Activated naive CD4-positive, alpha-beta T cell (primary cell): Measurements from ENCODE around the gene CHM.

ENCODE experiments used
- DNase-seq, 4 experiments: peaks; one replicate each; lab custom pipeline; 2025; lab: John Stamatoyannopoulos, UW

CHM gene

GRCh38 chrX:85905851-85906250 lies 141.5 kb downstream of the CHM start:
- no peak for DNase-seq

GRCh38 chrX:85903692-85904471 lies 143.5 kb downstream of the CHM start:
- no peak for DNase-seq

DNA sequence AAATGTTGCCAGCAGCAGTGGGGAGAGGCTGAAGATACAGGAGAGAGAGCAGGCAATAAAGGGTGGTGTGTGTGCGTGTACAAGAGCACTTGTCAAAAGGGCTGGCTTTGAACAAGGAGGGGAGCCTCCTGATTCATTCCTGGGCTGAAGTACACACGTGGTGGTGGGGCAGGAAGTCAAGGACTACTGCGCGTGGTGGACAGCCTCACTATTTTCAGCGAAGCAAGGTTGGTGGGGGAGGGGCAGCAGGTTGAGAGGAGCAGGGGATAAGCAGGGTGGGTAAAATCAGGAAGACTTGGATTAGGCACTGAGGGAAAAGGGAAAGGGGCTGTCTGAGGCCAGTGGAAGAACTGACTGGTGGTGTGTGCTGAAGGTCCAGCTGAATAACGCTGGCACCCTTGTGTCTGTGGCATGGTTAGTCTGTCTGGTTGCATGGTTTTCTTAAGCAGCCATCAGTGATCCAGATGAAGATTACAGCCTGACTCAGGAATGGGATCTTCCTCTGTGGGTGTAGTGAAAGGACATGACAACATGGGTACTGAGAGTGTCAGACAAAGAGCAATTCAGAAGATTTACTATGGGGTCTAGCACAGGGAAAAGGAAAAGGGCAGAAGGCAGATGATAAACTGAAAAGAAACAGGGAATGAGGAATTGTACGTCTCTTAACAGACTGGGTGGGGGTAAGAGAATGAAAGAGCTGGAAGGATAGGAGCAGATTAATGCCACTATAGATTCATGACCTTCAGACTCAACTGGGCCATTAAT lies 149.8 kb downstream of the CHM start:
- no peak for DNase-seq

DNA sequence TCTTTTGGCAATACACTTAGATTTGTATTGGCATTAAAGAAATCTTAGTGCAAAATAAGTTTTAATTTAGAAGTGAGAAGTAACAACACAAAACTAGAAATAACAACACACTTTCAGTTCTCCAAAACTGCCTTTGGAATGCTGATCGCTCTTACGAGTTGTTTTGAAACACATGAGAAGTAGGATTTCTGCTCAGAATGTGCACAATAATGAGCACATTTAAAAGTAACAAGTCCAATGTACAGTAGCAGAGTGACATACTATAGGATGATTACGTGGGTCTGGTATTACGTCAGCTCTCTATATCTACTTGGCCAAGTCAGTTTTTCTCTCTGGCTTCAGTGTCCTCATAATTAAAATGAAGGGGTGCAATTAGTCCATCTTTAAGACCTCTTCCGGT lies 164.8 kb downstream of the CHM start:
- no peak for DNase-seq

DNA sequence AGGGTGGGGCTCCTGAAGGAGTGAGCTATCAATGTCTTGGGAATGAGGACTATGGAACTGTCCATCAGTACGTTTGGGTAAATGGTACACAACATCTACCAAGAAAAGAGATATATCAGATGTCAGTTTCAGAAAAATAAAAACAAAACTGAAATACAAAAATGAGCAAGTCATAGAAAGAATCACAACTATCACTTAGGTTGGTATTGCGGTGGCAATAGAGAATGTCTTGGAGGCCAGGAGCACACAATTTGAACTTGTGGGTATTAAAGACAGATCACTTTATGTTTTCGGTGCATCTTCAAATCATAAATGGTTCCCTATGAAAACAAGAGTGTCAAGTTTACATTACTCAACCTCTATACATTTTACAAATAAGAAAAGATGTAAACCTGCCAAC lies 176.8 kb downstream of the CHM start:
- DNase-seq, result no peak

GRCh38 chrX:85865324-85865723 lies 182.0 kb downstream of the CHM start:
- no peak for DNase-seq

DNA sequence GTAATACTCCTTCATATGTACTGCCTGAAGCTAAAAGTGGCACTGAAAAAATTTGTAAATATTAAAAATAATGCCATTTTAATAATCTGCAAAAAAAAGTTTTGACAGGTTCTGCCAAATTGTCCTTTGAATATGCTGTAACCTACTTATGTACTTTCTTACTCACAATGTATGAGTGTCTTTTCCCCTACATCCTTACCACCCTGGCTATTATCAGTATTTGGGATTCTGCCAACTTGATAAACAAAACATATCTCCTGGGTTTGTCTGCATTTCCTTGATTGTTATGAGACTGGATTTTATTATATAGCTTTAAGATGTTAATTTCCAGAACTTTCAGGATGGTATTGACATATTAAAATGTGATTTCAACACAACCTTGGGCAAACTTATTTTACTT lies 187.9 kb downstream of the CHM start:
- no peak for DNase-seq

DNA sequence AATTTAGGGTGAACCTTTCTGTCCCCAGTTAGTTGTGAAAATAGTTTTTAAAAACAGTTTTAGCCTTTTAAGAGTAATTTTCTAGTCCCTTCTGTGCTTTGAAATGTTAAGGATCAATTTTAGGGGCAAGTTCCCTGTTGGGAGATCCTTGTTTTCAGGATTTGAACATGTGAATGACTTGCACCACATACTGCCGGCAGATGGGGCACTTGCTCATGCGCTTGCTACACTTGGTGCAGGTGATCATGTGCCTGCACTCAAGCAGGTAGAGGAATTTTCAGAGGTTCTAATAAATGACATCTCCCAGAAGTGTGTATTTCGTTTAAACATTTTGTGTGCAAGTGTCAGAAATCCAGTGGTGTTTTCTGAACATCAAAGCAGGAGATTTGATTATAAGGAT lies 195.9 kb downstream of the CHM start:
- no peak for DNase-seq

DNA sequence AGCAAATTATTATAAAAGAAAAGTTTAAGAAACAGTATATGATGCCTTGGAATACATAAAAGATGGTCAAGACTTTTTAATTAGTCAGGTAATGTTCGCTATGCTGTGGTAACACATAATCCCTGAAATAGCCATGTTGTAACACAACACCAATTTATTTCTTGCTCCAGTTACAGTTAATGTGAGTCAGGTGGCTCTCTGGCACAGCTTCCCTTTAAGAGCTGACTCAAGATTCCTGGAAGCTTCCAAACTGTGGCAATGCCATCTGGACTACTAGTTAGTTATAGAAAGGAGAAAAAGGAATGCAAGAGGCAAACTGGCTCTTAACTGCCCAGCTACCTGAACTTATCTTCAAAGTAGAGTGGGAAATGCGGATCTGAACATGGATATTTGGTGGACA lies 210.5 kb downstream of the CHM start:
- no peak for DNase-seq

DNA sequence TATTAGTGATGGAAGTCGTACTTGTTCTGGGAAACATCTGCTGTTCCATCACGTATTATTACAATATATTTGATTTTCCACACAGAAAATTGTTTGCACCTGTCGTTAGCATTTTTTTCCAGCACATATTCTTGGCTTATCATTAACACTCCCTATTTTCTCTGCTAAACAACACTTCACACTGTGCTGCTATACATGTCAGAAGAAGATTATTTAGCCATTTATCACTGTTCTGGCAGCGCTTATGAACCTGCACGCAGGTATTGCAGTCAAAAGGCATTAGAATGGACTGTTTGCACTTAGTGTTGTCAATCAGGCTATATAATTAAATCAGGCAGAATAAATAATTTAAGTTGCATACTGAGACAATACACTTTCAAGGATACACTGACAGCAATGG lies 218.6 kb downstream of the CHM start:
- no peak for DNase-seq

- no peak for DNase-seq
These were observed 232.1 kb downstream of the CHM start for GRCh38 chrX:85815203-85815751.
